Measurements from ENCODE around the gene CCDC197.

Gene CCDC197

DNA sequence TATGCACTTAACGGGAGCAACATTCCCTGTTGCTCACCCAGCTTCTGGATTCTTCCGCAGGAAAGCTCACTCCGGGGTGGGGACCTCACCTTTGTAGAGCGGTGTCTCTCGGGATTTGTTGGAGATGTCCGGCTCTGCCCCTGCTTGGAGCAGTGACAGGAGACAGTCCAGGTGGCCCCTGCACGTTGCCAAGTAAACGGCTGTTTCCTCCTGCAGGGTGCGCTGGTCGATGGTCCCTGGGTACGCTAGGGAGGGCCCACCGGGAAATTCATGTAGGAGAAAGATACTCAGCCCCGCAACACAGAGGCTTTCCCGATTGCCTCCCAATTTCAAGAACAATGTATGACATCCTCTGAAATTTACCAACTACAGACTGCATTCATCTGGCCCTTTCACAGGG is 43.8 kb upstream of the CCDC197 start:
- CTCF ChIA-PET: interaction anchor here (1.0 to 1.4 kb wide), 2 partner anchors 10 to 13 kb away, joined by 3 to 5 read pairs; no protein-coding TSS in a partner anchor
- POLR2A ChIA-PET: no interaction called here
- TF ChIP-seq ZNF384 (IDR thresholded peaks at IDR 0.05) (no peak), TARDBP (IDR thresholded peaks at IDR 0.05) (no peak), ELF4 (IDR thresholded peaks at IDR 0.05) (no peak), LEF1 (IDR thresholded peaks at IDR 0.05; ENCODE audit: borderline replicate concordance) (no peak), SUZ12 (IDR thresholded peaks at IDR 0.05) (no peak), FOXM1 (IDR thresholded peaks at IDR 0.05; ENCODE audit: borderline replicate concordance) (no peak), BHLHE40 (IDR thresholded peaks at IDR 0.05; ENCODE audit: borderline replicate concordance) (no peak), FOXK2 (IDR thresholded peaks at IDR 0.05) (no peak), L3MBTL2 (conservative IDR thresholded peaks at IDR 0.05) (no peak), CTBP1 (IDR thresholded peaks at IDR 0.05; ENCODE audit: borderline replicate concordance) (no peak)
- TF ChIP-seq, protein P1, sequence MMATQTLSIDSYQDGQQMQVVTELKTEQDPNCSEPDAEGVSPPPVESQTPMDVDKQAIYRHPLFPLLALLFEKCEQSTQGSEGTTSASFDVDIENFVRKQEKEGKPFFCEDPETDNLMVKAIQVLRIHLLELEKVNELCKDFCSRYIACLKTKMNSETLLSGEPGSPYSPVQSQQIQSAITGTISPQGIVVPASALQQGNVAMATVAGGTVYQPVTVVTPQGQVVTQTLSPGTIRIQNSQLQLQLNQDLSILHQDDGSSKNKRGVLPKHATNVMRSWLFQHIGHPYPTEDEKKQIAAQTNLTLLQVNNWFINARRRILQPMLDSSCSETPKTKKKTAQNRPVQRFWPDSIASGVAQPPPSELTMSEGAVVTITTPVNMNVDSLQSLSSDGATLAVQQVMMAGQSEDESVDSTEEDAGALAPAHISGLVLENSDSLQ (IDR thresholded peaks at IDR 0.05): no peak
- DNase-seq (ENCODE audit: extremely low spot score): peak; percentile 16

DNA sequence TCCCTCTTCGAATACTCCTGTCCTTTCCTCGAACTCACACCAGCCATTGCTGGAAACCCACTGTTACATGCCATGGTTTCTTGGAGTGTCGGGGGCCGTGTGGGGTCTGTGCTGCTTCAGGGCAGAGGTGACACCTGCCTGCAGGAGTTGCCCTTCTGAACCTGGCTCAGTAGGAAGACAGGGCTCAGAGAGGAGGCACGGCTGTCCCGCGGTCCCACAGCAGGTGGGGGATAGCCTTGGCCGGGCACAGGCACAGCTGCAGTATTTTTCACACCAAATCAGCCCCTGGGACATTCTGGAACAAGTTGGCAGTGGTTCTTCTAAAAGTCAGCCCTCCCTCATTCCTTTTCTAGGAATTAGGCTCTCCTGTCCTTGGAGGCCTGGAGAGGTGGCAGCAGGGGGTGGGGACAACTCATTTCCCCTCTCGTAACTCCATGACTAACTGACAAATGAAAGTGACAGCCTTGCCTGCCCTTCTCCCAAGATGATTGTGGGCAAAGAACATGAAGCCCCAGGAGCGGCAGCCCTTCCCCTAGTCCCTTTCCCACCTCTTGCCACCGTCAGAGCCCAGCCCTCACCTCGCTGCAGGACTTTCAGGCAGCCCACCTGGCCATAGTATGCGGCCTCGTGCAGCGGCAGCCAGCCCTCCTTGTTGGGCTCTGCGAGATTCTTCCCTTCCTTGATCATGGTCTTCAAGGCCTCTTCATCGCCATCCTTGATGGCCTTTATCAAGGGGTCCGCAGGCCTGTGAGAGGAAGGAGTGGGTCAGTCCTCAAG is 43.2 kb upstream of the CCDC197 start:
- no peak for DNase-seq (ENCODE audit: extremely low spot score)
- POLR2A ChIA-PET: no interaction called here
- CTCF ChIA-PET: interaction anchor here (1.0 kb wide), 1 partner anchor 9 kb away, joined by 3 read pairs; no protein-coding TSS in a partner anchor
- TF ChIP-seq SUZ12 (IDR thresholded peaks at IDR 0.05): no peak
- TF ChIP-seq ZNF384 (IDR thresholded peaks at IDR 0.05): no peak
- TF ChIP-seq LEF1 (IDR thresholded peaks at IDR 0.05; ENCODE audit: borderline replicate concordance): no peak
- TF ChIP-seq L3MBTL2 (conservative IDR thresholded peaks at IDR 0.05): no peak
- no peak for TF ChIP-seq TARDBP (IDR thresholded peaks at IDR 0.05)
- TF ChIP-seq ELF4 (IDR thresholded peaks at IDR 0.05): no peak
- no peak for TF ChIP-seq BHLHE40 (IDR thresholded peaks at IDR 0.05; ENCODE audit: borderline replicate concordance)
- no peak for TF ChIP-seq NFRKB (IDR thresholded peaks at IDR 0.05)
- TF ChIP-seq FOXA1 (IDR thresholded peaks at IDR 0.05): no peak
- TF ChIP-seq, protein P1 (IDR thresholded peaks at IDR 0.05): no peak
- no peak for TF ChIP-seq FOXK2 (IDR thresholded peaks at IDR 0.05)
- TF ChIP-seq ARNT (IDR thresholded peaks at IDR 0.05): no peak
- no peak for TF ChIP-seq CTBP1 (IDR thresholded peaks at IDR 0.05; ENCODE audit: borderline replicate concordance)
- TF ChIP-seq FOXM1 (IDR thresholded peaks at IDR 0.05; ENCODE audit: borderline replicate concordance): no peak
- TF ChIP-seq SP1 (IDR thresholded peaks at IDR 0.05): no peak
- TF ChIP-seq HDGF (IDR thresholded peaks at IDR 0.05; ENCODE audit: borderline replicate concordance): no peak

DNA sequence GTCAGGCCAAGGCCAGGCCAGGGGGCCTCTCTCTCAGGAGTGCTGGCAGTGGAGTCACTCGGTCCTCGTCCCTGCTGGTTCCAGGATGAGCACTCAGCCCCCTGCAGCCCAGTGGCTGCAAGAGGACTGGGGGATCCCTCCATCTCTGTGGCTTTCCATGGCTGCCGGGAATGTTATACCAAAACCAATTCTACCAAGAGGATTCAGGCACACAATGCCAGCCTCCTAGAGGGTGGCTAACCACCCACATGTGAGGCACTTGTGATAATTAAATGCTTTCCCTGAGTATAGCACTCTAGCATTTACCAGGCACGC is 42.6 kb upstream of the CCDC197 start:
- DNase-seq (ENCODE audit: extremely low spot score): no peak
- no peak for TF ChIP-seq FOXK2 (IDR thresholded peaks at IDR 0.05)
- no peak for TF ChIP-seq CTBP1 (IDR thresholded peaks at IDR 0.05; ENCODE audit: borderline replicate concordance)
- TF ChIP-seq HDGF (IDR thresholded peaks at IDR 0.05; ENCODE audit: borderline replicate concordance): no peak
- TF ChIP-seq L3MBTL2 (conservative IDR thresholded peaks at IDR 0.05): no peak
- TF ChIP-seq FOXA1 (IDR thresholded peaks at IDR 0.05): no peak
- no peak for TF ChIP-seq ELF4 (IDR thresholded peaks at IDR 0.05)
- no peak for TF ChIP-seq BHLHE40 (IDR thresholded peaks at IDR 0.05; ENCODE audit: borderline replicate concordance)
- TF ChIP-seq, protein P1 (IDR thresholded peaks at IDR 0.05): no peak
- TF ChIP-seq SP1 (IDR thresholded peaks at IDR 0.05): no peak
- no peak for TF ChIP-seq FOXM1 (IDR thresholded peaks at IDR 0.05; ENCODE audit: borderline replicate concordance)
- no peak for TF ChIP-seq NFRKB (IDR thresholded peaks at IDR 0.05)
- ChIA-PET POLR2A (no interaction called here), CTCF (no interaction called here)

DNA sequence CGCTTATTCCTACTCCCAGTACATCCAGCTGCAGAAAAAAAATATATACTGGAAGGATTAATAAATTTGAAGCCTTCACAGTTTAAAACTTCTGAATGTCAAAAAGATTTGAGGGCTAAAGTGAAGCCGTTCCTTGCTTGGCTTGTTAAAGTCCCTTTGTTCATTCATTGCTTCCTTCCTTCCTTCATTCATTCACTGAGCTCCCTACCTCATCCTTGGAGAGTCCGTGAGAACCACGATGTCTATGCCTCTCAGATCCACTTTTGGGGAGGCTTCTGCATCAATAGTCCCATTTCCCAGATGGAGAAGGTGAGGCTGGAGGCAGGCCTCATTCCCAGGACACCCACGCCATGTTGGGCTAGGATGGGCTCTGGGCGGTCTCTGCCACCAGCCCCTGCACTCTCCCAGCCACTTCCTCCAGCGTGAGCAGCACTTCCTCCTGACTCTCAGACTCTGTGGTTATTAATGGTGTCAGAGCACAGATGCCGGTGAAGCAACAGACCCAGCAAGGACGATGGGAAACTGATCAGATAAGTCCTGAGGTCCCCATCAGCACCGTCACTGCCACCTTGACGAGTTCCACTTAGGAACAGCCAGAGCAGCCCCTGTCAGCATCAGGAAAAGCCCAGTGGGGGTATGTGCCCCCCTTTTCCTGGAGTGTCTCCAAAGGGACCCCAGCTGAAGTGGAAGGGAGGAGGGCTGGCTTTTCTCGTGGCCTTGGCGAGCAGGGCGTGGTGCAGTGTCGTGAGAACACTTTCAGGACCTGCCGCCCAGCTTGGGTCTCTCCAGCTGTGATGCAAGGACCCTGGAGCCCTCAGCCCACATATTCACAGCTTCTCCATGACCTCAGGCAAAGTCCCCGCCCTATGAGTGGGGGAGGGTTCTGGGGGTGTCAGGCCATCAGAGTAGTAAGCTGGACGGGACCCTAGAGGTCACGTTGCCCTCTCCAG is 41.9 kb upstream of the CCDC197 start:
- ChIA-PET CTCF (interaction anchor here (1.2 to 1.5 kb wide), 2 partner anchors 8 to 15 kb away, joined by 3 to 5 read pairs; no protein-coding TSS in a partner anchor), POLR2A (no interaction called here)
- TF ChIP-seq ZNF384 (IDR thresholded peaks at IDR 0.05) (no peak), FOXM1 (IDR thresholded peaks at IDR 0.05; ENCODE audit: borderline replicate concordance) (no peak), ARNT (IDR thresholded peaks at IDR 0.05) (no peak), L3MBTL2 (conservative IDR thresholded peaks at IDR 0.05) (no peak), CTBP1 (IDR thresholded peaks at IDR 0.05; ENCODE audit: borderline replicate concordance) (no peak), FOXK2 (IDR thresholded peaks at IDR 0.05) (no peak), ELF4 (IDR thresholded peaks at IDR 0.05) (no peak), FOXA1 (IDR thresholded peaks at IDR 0.05) (no peak)
- no peak for DNase-seq (ENCODE audit: extremely low spot score)

DNA sequence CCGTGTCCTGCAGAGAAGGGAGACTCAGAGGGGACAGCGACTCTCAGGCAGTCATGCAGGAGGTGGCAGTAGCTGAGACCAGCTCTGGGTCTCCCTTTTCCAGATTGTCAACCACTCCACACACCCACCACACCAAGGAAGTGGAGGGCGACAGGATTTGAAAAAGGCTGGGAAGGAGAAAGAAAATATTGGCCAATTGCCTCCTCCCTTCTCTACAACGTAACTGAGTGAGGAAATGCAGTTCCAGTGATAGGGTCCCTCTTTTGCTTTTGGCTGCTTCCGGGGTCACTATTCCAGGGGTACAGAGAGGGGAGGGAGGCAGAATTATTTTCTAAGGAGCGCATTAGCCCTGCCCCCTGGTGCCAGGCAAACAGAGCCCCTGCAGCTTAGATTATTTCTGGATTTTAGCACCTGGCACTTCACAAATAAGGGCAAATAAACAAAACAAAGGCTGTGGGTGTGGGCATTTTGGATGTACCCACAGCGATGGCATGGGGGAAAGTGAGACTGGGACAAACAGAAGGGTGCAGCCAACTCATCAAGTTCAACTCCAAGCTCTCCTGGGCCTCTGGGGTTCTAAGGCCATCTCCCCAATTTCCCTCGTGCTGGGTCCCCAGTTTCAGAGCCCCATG is 41.1 kb upstream of the CCDC197 start:
- no peak for TF ChIP-seq FOXK2 (IDR thresholded peaks at IDR 0.05)
- no peak for TF ChIP-seq SUZ12 (IDR thresholded peaks at IDR 0.05)
- no peak for TF ChIP-seq SP1 (IDR thresholded peaks at IDR 0.05)
- TF ChIP-seq BHLHE40 (IDR thresholded peaks at IDR 0.05; ENCODE audit: borderline replicate concordance): no peak
- TF ChIP-seq ARNT (IDR thresholded peaks at IDR 0.05): no peak
- no peak for TF ChIP-seq TARDBP (IDR thresholded peaks at IDR 0.05)
- no peak for TF ChIP-seq CTBP1 (IDR thresholded peaks at IDR 0.05; ENCODE audit: borderline replicate concordance)
- no peak for TF ChIP-seq ZNF384 (IDR thresholded peaks at IDR 0.05)
- no peak for TF ChIP-seq ELF4 (IDR thresholded peaks at IDR 0.05)
- TF ChIP-seq HDGF (IDR thresholded peaks at IDR 0.05; ENCODE audit: borderline replicate concordance): no peak
- no peak for TF ChIP-seq L3MBTL2 (conservative IDR thresholded peaks at IDR 0.05)
- TF ChIP-seq, protein P1 (IDR thresholded peaks at IDR 0.05): no peak
- no peak for TF ChIP-seq LEF1 (IDR thresholded peaks at IDR 0.05; ENCODE audit: borderline replicate concordance)
- no peak for TF ChIP-seq FOXA1 (IDR thresholded peaks at IDR 0.05)
- TF ChIP-seq NFRKB (IDR thresholded peaks at IDR 0.05): no peak
- TF ChIP-seq FOXM1 (IDR thresholded peaks at IDR 0.05; ENCODE audit: borderline replicate concordance): no peak
- CTCF ChIA-PET: interaction anchor here (0.6 to 1.5 kb wide), 3 partner anchors 9 to 101 kb away, joined by 3 to 5 read pairs (median 3); no protein-coding TSS in a partner anchor
- DNase-seq (ENCODE audit: extremely low spot score): no peak
- POLR2A ChIA-PET: no interaction called here

Measured in HEK293T (cell line).